GM20431 (cell line): ENCODE results near the gene PLB1.

Source experiments
- in situ Hi-C: fragments of 300-500 bp; cut with MseI, MboI; formaldehyde crosslinking; loops from one replicate; pipeline ENCODE4 v1.15.0; 2020; ENCODE audit warnings: low sequenced_read_pairs; ENCODE audit not compliant: unreplicated experiment

The PLB1 gene

GRCh38 chr2:28496781-28497180 lies 921 bp downstream of the PLB1 start:
- in situ Hi-C loops = no loop called here

- in situ Hi-C loops = no loop called here
Measured at GRCh38 chr2:28497206-28497605, 1.3 kb downstream of the PLB1 start.

- in situ Hi-C loops = no loop called here
Measured at GRCh38 chr2:28499282-28499681, 3.4 kb downstream of the PLB1 start.

- in situ Hi-C loops = no loop called here
Measured at GRCh38 chr2:28505361-28505760, 9.5 kb downstream of the PLB1 start.

GRCh38 chr2:28506112-28506910 lies 10.5 kb downstream of the PLB1 start:
- in situ Hi-C loops = no loop called here

- in situ Hi-C loops = no loop called here
Measured at GRCh38 chr2:28507796-28508764, 12.2 kb downstream of the PLB1 start.

GRCh38 chr2:28509361-28509760 lies 13.5 kb downstream of the PLB1 start:
- in situ Hi-C loops = no loop called here

- in situ Hi-C loops = no loop called here
Measured at GRCh38 chr2:28510184-28510583, 14.3 kb downstream of the PLB1 start.

- in situ Hi-C loops = no loop called here
Measured at GRCh38 chr2:28511871-28512606, 16.2 kb downstream of the PLB1 start.

- in situ Hi-C loops = no loop called here
Measured at GRCh38 chr2:28512607-28512965, 16.7 kb downstream of the PLB1 start.

- in situ Hi-C loops = no loop called here
Measured at GRCh38 chr2:28513097-28513496, 17.2 kb downstream of the PLB1 start.

- in situ Hi-C loops = no loop called here
Measured at GRCh38 chr2:28515176-28515751, 19.4 kb downstream of the PLB1 start.

GRCh38 chr2:28516430-28516829 lies 20.6 kb downstream of the PLB1 start:
- in situ Hi-C loops = no loop called here

GRCh38 chr2:28516950-28517349 lies 21.1 kb downstream of the PLB1 start:
- in situ Hi-C loops = no loop called here

- in situ Hi-C loops = no loop called here
Measured at GRCh38 chr2:28521663-28522062, 25.8 kb downstream of the PLB1 start.

GRCh38 chr2:28522481-28522880 lies 26.6 kb downstream of the PLB1 start:
- in situ Hi-C loops = no loop called here

GRCh38 chr2:28523902-28524301 lies 28.0 kb downstream of the PLB1 start:
- in situ Hi-C loops = no loop called here

- in situ Hi-C loops = no loop called here
Measured at GRCh38 chr2:28525481-28525880, 29.6 kb downstream of the PLB1 start.

GRCh38 chr2:28526527-28527132 lies 30.8 kb downstream of the PLB1 start:
- in situ Hi-C loops = no loop called here

GRCh38 chr2:28527196-28527595 lies 31.3 kb downstream of the PLB1 start:
- in situ Hi-C loops = no loop called here
